ENCODE measurements around the gene ZNF135.

ZNF135 gene

DNA sequence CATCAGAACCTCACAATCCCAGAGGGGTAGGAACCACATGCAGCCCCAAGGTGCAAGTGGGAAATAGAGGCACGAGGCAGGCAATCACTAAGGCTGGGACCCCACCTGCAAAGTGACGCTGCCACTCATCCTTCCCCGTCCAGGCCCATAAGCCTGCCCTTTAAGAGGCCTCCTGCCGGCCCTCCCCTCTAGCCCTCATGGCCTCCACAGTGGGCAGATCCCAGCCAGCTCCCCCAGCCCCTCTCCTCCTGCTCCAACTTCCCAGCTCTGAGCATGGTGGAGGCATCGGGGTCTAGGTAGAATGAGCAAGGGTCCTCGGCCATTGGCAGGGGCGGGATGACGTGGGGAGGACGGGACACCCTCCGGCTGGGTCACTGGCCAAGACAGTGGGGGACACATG lies 36.2 kb downstream of the ZNF135 start:
- Histone ChIP-seq H3K9me3 (peaks cover 6% of the 10 kb centered on the region; the same call in 1 of the 2 replicates), H3K4me1 (no peaks in the 10 kb centered on the region), H3K4me3 (ENCODE audit: low read depth, low read length) (no peak overlapping the region), H3K27me3 (no peaks in the 10 kb centered on the region), H3K36me3 (no peaks in the 10 kb centered on the region)
- DNase-seq, result no peak
- TF ChIP-seq, protein P1, sequence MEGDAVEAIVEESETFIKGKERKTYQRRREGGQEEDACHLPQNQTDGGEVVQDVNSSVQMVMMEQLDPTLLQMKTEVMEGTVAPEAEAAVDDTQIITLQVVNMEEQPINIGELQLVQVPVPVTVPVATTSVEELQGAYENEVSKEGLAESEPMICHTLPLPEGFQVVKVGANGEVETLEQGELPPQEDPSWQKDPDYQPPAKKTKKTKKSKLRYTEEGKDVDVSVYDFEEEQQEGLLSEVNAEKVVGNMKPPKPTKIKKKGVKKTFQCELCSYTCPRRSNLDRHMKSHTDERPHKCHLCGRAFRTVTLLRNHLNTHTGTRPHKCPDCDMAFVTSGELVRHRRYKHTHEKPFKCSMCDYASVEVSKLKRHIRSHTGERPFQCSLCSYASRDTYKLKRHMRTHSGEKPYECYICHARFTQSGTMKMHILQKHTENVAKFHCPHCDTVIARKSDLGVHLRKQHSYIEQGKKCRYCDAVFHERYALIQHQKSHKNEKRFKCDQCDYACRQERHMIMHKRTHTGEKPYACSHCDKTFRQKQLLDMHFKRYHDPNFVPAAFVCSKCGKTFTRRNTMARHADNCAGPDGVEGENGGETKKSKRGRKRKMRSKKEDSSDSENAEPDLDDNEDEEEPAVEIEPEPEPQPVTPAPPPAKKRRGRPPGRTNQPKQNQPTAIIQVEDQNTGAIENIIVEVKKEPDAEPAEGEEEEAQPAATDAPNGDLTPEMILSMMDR (IDR thresholded peaks at IDR 0.05; ENCODE audit: low read depth, low read length), result no peak

DNA sequence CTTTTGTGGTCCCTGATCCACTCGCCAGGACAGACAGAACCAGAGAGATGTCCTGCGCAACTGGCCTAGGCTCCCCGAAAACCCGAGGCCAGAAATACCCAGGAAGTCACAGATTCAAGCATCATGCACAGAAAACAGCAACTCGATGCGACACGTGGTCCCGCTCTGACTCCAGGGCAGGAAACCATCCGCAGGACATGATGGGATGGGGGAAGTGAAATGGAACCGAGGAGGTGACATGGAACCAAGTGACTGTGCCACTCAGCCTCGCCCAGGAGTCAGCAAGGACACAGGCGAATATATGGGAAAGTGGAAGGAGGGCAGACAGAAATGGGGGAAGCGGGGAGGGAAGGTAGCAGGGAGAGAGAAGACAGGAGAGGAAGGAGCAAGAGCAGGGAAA lies 37.8 kb downstream of the ZNF135 start:
- TF ChIP-seq, protein P1 (IDR thresholded peaks at IDR 0.05; ENCODE audit: low read depth, low read length), result no peak
- no peaks in the 10 kb centered on the region for H3K27me3 ChIP-seq
- H3K9me3 ChIP-seq, result peaks cover 6% of the 10 kb centered on the region; the same call in 1 of the 2 replicates
- H3K36me3 ChIP-seq, result no peaks in the 10 kb centered on the region
- no peak overlapping the region for H3K4me3 ChIP-seq (ENCODE audit: low read depth, low read length)
- no peak for DNase-seq
- H3K4me1 ChIP-seq, result no peaks in the 10 kb centered on the region

DNA sequence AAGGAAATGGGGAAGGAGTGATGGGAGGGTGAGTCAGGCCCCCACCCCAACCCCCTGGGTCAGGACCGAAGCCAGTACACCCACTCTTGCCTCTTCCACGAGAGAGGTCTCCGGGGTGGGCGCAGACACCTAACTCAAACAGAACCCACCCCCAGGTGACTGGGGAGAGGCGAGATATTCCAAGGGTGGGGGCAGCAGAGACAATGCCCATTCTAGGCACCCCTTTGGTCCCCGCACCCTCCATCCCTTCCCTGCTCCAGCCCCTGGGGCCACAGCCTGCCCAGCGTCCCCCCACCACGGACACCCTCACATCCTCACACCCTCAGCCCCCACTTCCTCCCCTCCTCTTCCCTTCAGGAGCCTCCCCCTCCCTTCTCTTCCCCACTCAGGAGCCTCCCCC lies 38.3 kb downstream of the ZNF135 start:
- Histone ChIP-seq H3K36me3 (no peaks in the 10 kb centered on the region), H3K4me1 (no peaks in the 10 kb centered on the region), H3K27me3 (no peaks in the 10 kb centered on the region), H3K9me3 (peaks cover 6% of the 10 kb centered on the region), H3K4me3 (ENCODE audit: low read depth, low read length) (peak overlapping the region; percentile 82)
- TF ChIP-seq, protein P1 (IDR thresholded peaks at IDR 0.05; ENCODE audit: low read depth, low read length), result no peak
- no peak for DNase-seq

DNA sequence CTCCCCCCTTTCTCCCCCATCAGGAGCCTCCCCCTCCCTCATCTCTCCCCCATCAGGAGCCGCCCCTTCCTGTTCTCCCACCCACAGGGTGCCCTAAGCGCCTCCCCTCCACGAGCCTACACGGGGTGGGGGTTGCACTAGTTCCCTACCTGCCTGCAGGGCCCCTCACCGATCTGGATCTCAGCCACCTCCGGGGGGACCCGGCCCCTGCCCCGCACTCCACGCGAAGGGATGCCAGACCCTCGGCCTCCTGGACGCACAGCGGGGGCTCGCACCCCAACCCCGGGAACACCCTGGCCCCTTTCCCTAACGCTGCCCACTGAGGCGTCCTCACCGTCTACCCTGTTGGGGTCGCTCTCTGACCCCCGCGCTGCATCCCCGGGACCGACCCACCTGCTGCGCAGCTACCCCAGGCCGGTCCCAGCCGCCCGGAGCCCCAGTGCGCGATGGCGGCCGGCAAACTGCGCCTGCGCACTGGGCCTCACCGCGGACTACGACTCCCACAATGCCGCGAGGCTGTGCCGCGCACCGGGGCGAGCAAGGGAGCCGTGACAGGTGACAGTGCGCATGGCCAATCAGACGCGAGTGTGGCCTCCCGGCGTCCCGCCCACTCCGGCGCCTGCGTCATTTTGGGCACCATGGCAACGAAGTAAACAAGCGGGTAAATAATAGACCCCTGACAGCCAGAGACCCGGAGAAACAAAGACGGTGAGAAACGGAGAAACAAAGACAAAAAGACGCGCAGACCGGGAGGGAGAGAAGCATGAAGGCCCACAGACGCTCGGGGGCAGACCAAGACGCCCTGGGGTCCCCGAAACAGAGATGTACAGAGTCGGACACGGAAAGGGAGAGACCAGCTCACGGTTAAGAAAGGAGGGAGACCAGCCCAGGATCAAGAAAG lies 38.9 kb downstream of the ZNF135 start, which contains the start of gene ZSCAN18:
TSS of gene ZSCAN18 (minus strand) at position 451 of the 901 bp plus-strand sequence. CDS start 7,964 bp downstream, outside the sequence.
- peak; percentile 98 for DNase-seq
- TF ChIP-seq, protein P1 (IDR thresholded peaks at IDR 0.05; ENCODE audit: low read depth, low read length), result no peak
- Histone ChIP-seq H3K4me3 (ENCODE audit: low read depth, low read length) (peak within 1 kb of the TSS; percentile 82), H3K4me1 (no peaks in the 10 kb centered on the region), H3K36me3 (no peaks in the 10 kb centered on the region), H3K27me3 (no peaks in the 10 kb centered on the region), H3K9me3 (peaks cover 9% of the 10 kb centered on the region)

DNA sequence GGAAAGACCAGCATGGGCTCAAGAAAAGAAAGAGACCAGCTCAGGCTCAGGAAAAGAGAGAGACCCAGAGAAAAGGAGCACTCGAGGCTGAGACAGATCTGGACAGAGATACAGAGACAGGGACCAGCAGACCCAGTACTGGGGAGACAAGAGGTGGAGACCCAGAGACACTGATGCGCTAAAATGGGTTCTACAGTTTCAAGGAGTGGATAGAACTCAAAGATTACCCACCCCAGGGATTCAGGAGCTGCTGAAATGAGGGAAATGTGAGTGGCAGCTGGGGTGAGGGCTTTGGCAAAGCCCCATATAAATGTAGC lies 39.6 kb downstream of the ZNF135 start:
- TF ChIP-seq, protein P1 (IDR thresholded peaks at IDR 0.05; ENCODE audit: low read depth, low read length), result no peak
- no peaks in the 10 kb centered on the region for H3K36me3 ChIP-seq
- no peak for DNase-seq

More for the DNA sequence above, 39.6 kb downstream of the ZNF135 start:
- Histone ChIP-seq H3K9me3 (peaks cover 13% of the 10 kb centered on the region), H3K4me3 (ENCODE audit: low read depth, low read length) (peak overlapping the region; percentile 82), H3K4me1 (no peaks in the 10 kb centered on the region), H3K27me3 (no peaks in the 10 kb centered on the region)
